GM12878 (cell line): ENCODE results near the gene N4BP2. TPM values are rescaled to one million over a fixed set of nuclear protein-coding genes. Genes with fewer than 3 reads are reported as not detected.

Source experiments
- ATAC-seq: fragments of 200-7000 bp; cut with Tn5 transposase; 3 replicates; pipeline ENCODE4 v1.9.1; 2020; ENCODE audit warnings: mild to moderate bottlenecking, moderate library complexity
- BruUV-seq: library from RNA; stranded (reverse); fragments of 400-500 nt; replicated peaks from 2 replicates; lab custom pipeline; 2021; lab: Mats Ljungman, UMichigan
- CTCF ChIA-PET: fragments of 300-600 bp; sonication (Branson Sonifier 250); formaldehyde crosslinking; extraction: SDS; loops from one replicate; lab custom pipeline; 2021; ENCODE audit warnings: inconsistent platforms; lab: Yijun Ruan, JAX
- POLR2A ChIA-PET: fragments of 350-600 bp; formaldehyde crosslinking; extraction: SDS; loops from one replicate; lab custom pipeline; 2021; ENCODE audit warnings: inconsistent platforms; lab: Charles Lee
- RAD21 ChIA-PET: fragments of 300-600 bp; sonication (Branson Sonifier 250); formaldehyde crosslinking; loops from one replicate; lab custom pipeline; 2023; ENCODE audit warnings: antibody characterized with exemption; ENCODE audit not compliant: unreplicated experiment; lab: Charles Lee
- SMC1A ChIA-PET: fragments of 300-600 bp; sonication (Branson Sonifier 250); formaldehyde crosslinking; loops from one replicate; lab custom pipeline; 2023; ENCODE audit not compliant: unreplicated experiment, uncharacterized antibody; lab: Charles Lee
- DNase-seq: peaks from one replicate; pipeline ENCODE4 v3.0.0-alpha.2; 2011; ENCODE audit warnings: low read depth, low spot score
- FAIRE-seq: peaks from 3 replicates; lab custom pipeline; 2011; peaks lifted over from hg19 to GRCh38; lab: Jason Lieb, UNC
- H2AFZ ChIP-seq: 2 replicates; pipeline ENCODE4 v1.6.0; 2011; ENCODE audit warnings: low read depth, low read length, control low read depth; ENCODE audit not compliant: control insufficient read depth
- H3K27ac ChIP-seq: 2 replicates; pipeline ENCODE4 v1.5.1; 2011; ENCODE audit warnings: control low read depth; ENCODE audit not compliant: control insufficient read depth, insufficient read depth
- H3K27me3 ChIP-seq, 2 experiments: replicated peaks in 1 of 2; 2 replicates each; pipeline versions ENCODE4 v1.6.0 to v1.6.1; 2011; ENCODE audit warnings: low read length in 1 of 2; ENCODE audit not compliant: control insufficient read depth in 2 of 2, insufficient read depth in 2 of 2
- H3K36me3 ChIP-seq, 2 experiments: 2 replicates each; pipeline ENCODE4 v1.5.1; 2011; ENCODE audit warnings: low read length in 1 of 2; ENCODE audit not compliant: control insufficient read depth in 2 of 2, insufficient read depth in 2 of 2
- H3K4me1 ChIP-seq: 2 replicates; pipeline ENCODE4 v1.6.1; 2011; ENCODE audit warnings: mild to moderate bottlenecking, low read length, moderate library complexity, mixed read lengths; ENCODE audit not compliant: control insufficient read depth, insufficient read depth
- H3K4me2 ChIP-seq: 2 replicates; pipeline ENCODE4 v1.6.0; 2011; ENCODE audit warnings: control low read depth; ENCODE audit not compliant: control insufficient read depth, insufficient read depth
- H3K4me3 ChIP-seq: fragments of 200-600 bp; sonication (generic); 2 replicates; pipeline ENCODE4 v1.5.1; 2016
- H3K79me2 ChIP-seq: 2 replicates; pipeline ENCODE4 v1.6.0; 2011; ENCODE audit warnings: low read length; ENCODE audit not compliant: control insufficient read depth, insufficient read depth
- H3K9ac ChIP-seq: 2 replicates; pipeline ENCODE4 v1.8.0; 2011; ENCODE audit warnings: low read length, control low read depth, mixed read lengths; ENCODE audit not compliant: control insufficient read depth, insufficient read depth
- H3K9me3 ChIP-seq: replicated peaks from 3 replicates; pipeline ENCODE4 v1.5.1; 2011; ENCODE audit warnings: mild to moderate bottlenecking, low read length; ENCODE audit not compliant: control insufficient read depth, insufficient read depth
- H4K20me1 ChIP-seq: 2 replicates; pipeline ENCODE4 v1.6.0; 2011; ENCODE audit not compliant: control insufficient read depth, insufficient read depth
- ATF7 ChIP-seq: fragments of 450-650 bp; IDR thresholded peaks from 2 replicates; pipeline ENCODE4 v1.6.1; 2016; ENCODE audit warnings: low read depth, mild to moderate bottlenecking
- BMI1 ChIP-seq: fragments of 450-650 bp; IDR thresholded peaks from 2 replicates; pipeline ENCODE4 v1.6.1; 2016; ENCODE audit warnings: mild to moderate bottlenecking, moderate library complexity, borderline replicate concordance
- EZH2 ChIP-seq: IDR thresholded peaks from 2 replicates; pipeline ENCODE4 v1.6.1; 2012; ENCODE audit warnings: low read depth, mild to moderate bottlenecking, control low read depth, inconsistent platforms, low read length, borderline replicate concordance; ENCODE audit not compliant: control insufficient read depth
- FOXK2 ChIP-seq: fragments of 450-650 bp; IDR thresholded peaks from 2 replicates; pipeline ENCODE4 v1.6.1; 2017; ENCODE audit warnings: mild to moderate bottlenecking, moderate library complexity
- GATAD2B ChIP-seq: fragments of 450-650 bp; conservative IDR thresholded peaks from 2 replicates; pipeline ENCODE4 v1.6.1; 2017; ENCODE audit warnings: low read depth, mild to moderate bottlenecking, moderate library complexity
- HDAC6 ChIP-seq: fragments of 200-600 bp; sonication (generic); IDR thresholded peaks from one replicate; pipeline ENCODE4 v1.8.0; 2017; ENCODE audit warnings: antibody characterized with exemption; ENCODE audit not compliant: unreplicated experiment
- MEF2A ChIP-seq: IDR thresholded peaks from 2 replicates; pipeline ENCODE4 v1.6.1; 2011; ENCODE audit warnings: low read depth, mild to moderate bottlenecking, low read length, moderate library complexity; ENCODE audit not compliant: insufficient read depth
- PAX8 ChIP-seq: fragments of 450-650 bp; IDR thresholded peaks from 2 replicates; pipeline ENCODE4 v1.6.1; 2017; ENCODE audit warnings: mild to moderate bottlenecking, moderate library complexity
- POLR2AphosphoS2 ChIP-seq: IDR thresholded peaks from 2 replicates; pipeline ENCODE4 v1.6.1; 2011; ENCODE audit warnings: low read depth, mild to moderate bottlenecking, low read length, improper control_type of control experiment, moderate library complexity
- RAD21 ChIP-seq: IDR thresholded peaks from 2 replicates; pipeline ENCODE4 v1.6.1; 2011; ENCODE audit warnings: mild to moderate bottlenecking, low read depth, low read length, moderate library complexity; ENCODE audit not compliant: insufficient read depth
- SP1 ChIP-seq: IDR thresholded peaks from one replicate; pipeline ENCODE4 v1.6.1; 2011; ENCODE audit warnings: low read depth, low read length
- TBL1XR1 ChIP-seq: IDR thresholded peaks from 2 replicates; pipeline ENCODE4 v1.6.1; 2012; ENCODE audit warnings: low read depth, low read length, improper control_type of control experiment
- YY1 ChIP-seq: IDR thresholded peaks from 2 replicates; pipeline ENCODE4 v1.6.1; 2011; ENCODE audit warnings: low read depth, mild to moderate bottlenecking, low read length
- ZNF217 ChIP-seq: fragments of 450-650 bp; IDR thresholded peaks from 2 replicates; pipeline ENCODE4 v1.6.1; 2017; ENCODE audit warnings: antibody characterized with exemption, mild to moderate bottlenecking
- ZSCAN29 ChIP-seq: fragments of 450-650 bp; IDR thresholded peaks from 2 replicates; pipeline ENCODE4 v1.6.1; 2017; ENCODE audit warnings: mild to moderate bottlenecking, moderate library complexity
- WGBS: methylation state at CpG from one replicate; pipeline ENCODE4 v1.1.6; 2016; ENCODE audit warnings: low lambda C conversion rate; ENCODE audit not compliant: insufficient replicate concordance, insufficient coverage; ENCODE audit errors: missing lambda C conversion rate; 5-methylcytosine and 5-hydroxymethylcytosine counted together
- in situ Hi-C: fragments of 300-500 bp; cut with MboI; formaldehyde crosslinking; loops from 9 replicates; pipeline ENCODE4 v1.14.3; 2018; ENCODE audit warnings: mixed read lengths
- intact Hi-C: fragments of 100-400 bp; cut with micrococcal nuclease; formaldehyde crosslinking; loops from one replicate; pipeline ENCODE4 v1.14.2; 2022; ENCODE audit not compliant: unreplicated experiment
- polyA plus RNA-seq, 11 experiments: library from polyadenylated mRNA; depleted of rRNA in 4 of 11; unstranded in 6 of 11; stranded (reverse) in 5 of 11; fragments of >200 nt; fragmentation: Nextera tagmentation in 4 of 11; fragmentation: Illumina TruSeq in 1 of 11; extraction: Ambion mirVana in 4 of 11; extraction: Trizol in 1 of 11; gene quantifications; 1 replicate in 1 of 11; 2 replicates in 10 of 11; pipeline versions ENCODE4 v1.2.1 to v1.2.3, GENCODE V29; 2011 to 2016; ENCODE audit warnings: inconsistent platforms in 2 of 11, missing spikeins in 2 of 11, low read depth in 1 of 11
- total RNA-seq, 4 experiments: library from RNA; depleted of rRNA in 3 of 4; stranded (reverse); fragments of >200 nt in 3 of 4; fragmentation: Illumina TruSeq in 1 of 4; extraction: Trizol in 1 of 4; gene quantifications; 2 replicates each; pipeline versions ENCODE4 v1.2.1 to v1.2.3, GENCODE V29; 2013 to 2021
- TF ChIP-seq, protein P1 (sequence below): fragments of 450-650 bp; IDR thresholded peaks from 2 replicates; pipeline ENCODE4 v1.6.1; 2016; ENCODE audit warnings: mild to moderate bottlenecking
- TF ChIP-seq, protein P2 (sequence below), 3 experiments: IDR thresholded peaks in 2 of 3; conservative IDR thresholded peaks in 1 of 3; 2 replicates each; pipeline ENCODE4 v1.5.1; 2011; ENCODE audit warnings: low read depth in 3 of 3, low read length in 3 of 3, mild to moderate bottlenecking in 3 of 3, control low read depth in 2 of 3, moderate library complexity in 2 of 3, inconsistent platforms in 1 of 3, mixed read lengths in 1 of 3; ENCODE audit not compliant: control insufficient read depth in 2 of 3, insufficient read depth in 1 of 3; ENCODE audit errors: extremely low read depth in 1 of 3
- TF ChIP-seq, protein P3 (sequence below): IDR thresholded peaks from 2 replicates; pipeline ENCODE4 v1.6.1; 2011; ENCODE audit warnings: low read depth, low read length, improper control_type of control experiment, borderline replicate concordance

The N4BP2 gene
- total and polyA plus RNA-seq, 10 of the 15 experiments (the other 5 are each of a cell fraction or from before 2014, with no cell fraction given), result 2.3 to 18.7 (median 10.0) TPM

DNA sequence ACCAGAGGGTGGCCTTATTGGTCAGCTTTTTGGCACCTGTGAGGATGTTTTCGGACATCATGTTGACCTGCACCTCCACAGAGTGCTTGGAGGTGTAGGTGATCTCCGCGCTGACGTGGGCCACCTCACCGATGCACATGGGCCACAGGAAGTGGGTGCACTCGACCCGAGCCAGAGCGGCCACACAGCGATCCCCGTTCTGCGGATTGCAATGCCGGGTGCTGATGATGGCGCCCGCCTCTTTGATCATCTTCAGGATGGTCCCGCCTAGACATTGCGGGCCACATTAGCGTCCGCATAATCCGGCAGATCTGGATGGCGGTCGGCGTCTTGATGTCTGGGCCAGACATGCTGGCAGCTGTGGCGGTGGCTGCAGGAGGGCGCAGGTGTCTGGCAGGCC lies 12.9 kb upstream of the N4BP2 start:
- no peak for DNase-seq
- H3K36me3 ChIP-seq, result no peaks in the 10 kb centered on the region
- no peaks in the 10 kb centered on the region for H3K4me1 ChIP-seq
- H2AFZ ChIP-seq, result no peak overlapping the region
- ChIA-PET CTCF (no interaction called here), RAD21 (no interaction called here), POLR2A (no interaction called here), SMC1A (no interaction called here)
- no TSS peak for BruUV-seq
- no peaks in the 10 kb centered on the region for H3K79me2 ChIP-seq
- in situ Hi-C loops, result no loop called here
- H3K9ac ChIP-seq, result no peak overlapping the region
- WGBS, result 89% methylated on average over 24 of the region's 24 CpGs
- intact Hi-C loops, result no loop called here
- TF ChIP-seq ZNF217 (no peak), ATF7 (no peak), MEF2A (no peak), HDAC6 (no peak), TBL1XR1 (no peak), ZSCAN29 (no peak), BMI1 (no peak), YY1 (no peak), PAX8 (no peak), SP1 (no peak), GATAD2B (no peak), EZH2 (no peak), FOXK2 (no peak), RAD21 (no peak), POLR2AphosphoS2 (no peak)
- TF ChIP-seq, protein P1, sequence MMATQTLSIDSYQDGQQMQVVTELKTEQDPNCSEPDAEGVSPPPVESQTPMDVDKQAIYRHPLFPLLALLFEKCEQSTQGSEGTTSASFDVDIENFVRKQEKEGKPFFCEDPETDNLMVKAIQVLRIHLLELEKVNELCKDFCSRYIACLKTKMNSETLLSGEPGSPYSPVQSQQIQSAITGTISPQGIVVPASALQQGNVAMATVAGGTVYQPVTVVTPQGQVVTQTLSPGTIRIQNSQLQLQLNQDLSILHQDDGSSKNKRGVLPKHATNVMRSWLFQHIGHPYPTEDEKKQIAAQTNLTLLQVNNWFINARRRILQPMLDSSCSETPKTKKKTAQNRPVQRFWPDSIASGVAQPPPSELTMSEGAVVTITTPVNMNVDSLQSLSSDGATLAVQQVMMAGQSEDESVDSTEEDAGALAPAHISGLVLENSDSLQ, result no peak
- TF ChIP-seq, protein P2, sequence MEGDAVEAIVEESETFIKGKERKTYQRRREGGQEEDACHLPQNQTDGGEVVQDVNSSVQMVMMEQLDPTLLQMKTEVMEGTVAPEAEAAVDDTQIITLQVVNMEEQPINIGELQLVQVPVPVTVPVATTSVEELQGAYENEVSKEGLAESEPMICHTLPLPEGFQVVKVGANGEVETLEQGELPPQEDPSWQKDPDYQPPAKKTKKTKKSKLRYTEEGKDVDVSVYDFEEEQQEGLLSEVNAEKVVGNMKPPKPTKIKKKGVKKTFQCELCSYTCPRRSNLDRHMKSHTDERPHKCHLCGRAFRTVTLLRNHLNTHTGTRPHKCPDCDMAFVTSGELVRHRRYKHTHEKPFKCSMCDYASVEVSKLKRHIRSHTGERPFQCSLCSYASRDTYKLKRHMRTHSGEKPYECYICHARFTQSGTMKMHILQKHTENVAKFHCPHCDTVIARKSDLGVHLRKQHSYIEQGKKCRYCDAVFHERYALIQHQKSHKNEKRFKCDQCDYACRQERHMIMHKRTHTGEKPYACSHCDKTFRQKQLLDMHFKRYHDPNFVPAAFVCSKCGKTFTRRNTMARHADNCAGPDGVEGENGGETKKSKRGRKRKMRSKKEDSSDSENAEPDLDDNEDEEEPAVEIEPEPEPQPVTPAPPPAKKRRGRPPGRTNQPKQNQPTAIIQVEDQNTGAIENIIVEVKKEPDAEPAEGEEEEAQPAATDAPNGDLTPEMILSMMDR (IDR thresholded peaks at IDR 0.05 in 2 of 3, conservative IDR thresholded peaks at IDR 0.05 in 1 of 3; ENCODE audit: control insufficient read depth in 2 of 3, extremely low read depth in 1 of 3, insufficient read depth in 1 of 3, low read depth in 3 of 3, low read length in 3 of 3), result no peak
- TF ChIP-seq, protein P3, sequence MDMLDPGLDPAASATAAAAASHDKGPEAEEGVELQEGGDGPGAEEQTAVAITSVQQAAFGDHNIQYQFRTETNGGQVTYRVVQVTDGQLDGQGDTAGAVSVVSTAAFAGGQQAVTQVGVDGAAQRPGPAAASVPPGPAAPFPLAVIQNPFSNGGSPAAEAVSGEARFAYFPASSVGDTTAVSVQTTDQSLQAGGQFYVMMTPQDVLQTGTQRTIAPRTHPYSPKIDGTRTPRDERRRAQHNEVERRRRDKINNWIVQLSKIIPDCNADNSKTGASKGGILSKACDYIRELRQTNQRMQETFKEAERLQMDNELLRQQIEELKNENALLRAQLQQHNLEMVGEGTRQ, result no peak
- H3K27me3 ChIP-seq, result no peaks in the 10 kb centered on the region
- FAIRE-seq, result no peak
- H4K20me1 ChIP-seq, result no peaks in the 10 kb centered on the region
- H3K27ac ChIP-seq, result no peak overlapping the region
- H3K4me2 ChIP-seq, result no peak overlapping the region
- H3K4me3 ChIP-seq, result no peak overlapping the region
- ATAC-seq, result no peak
- H3K9me3 ChIP-seq, result no peaks in the 10 kb centered on the region
